Measurements from ENCODE around the gene COL7A1.

The COL7A1 gene

GRCh38 chr3:48595075-48595525 is at the start of gene COL7A1:
COL7A1 (minus strand) TSS chr3:48595329; CDS start chr3:48595159, 170 bp downstream.
- no peaks in the 10 kb centered on the region for H3K9me3 ChIP-seq (ENCODE audit: insufficient read depth, low read length)
- H3K79me2 ChIP-seq (ENCODE audit: low read length): no peaks in the 10 kb centered on the region
- no peak within 1 kb of the TSS for H3K9ac ChIP-seq (ENCODE audit: low read length)
- H3K4me3 ChIP-seq (ENCODE audit: low read length): no peak within 1 kb of the TSS
- no peak for TF ChIP-seq CTCF (IDR thresholded peaks at IDR 0.05; ENCODE audit: low read depth, low read length)
- TF ChIP-seq EZH2phosphoT487 (IDR thresholded peaks at IDR 0.05; ENCODE audit: low read depth): no peak
- no peaks in the 10 kb centered on the region for H3K4me1 ChIP-seq (ENCODE audit: low read length)
- H4K20me1 ChIP-seq (ENCODE audit: insufficient read depth, low read length): no peaks in the 10 kb centered on the region; the same call in 1 of the 2 replicates
- no peak within 1 kb of the TSS for H2AFZ ChIP-seq (ENCODE audit: low read depth, low read length)
- no peak within 1 kb of the TSS for H3K27ac ChIP-seq (ENCODE audit: low read length)
- H3K4me2 ChIP-seq (ENCODE audit: low read length): no peak within 1 kb of the TSS
- H3K27me3 ChIP-seq (ENCODE audit: low read depth, low read length): no peaks in the 10 kb centered on the region
- H3K36me3 ChIP-seq (replicated peaks; ENCODE audit: low read depth, low read length): peaks cover 16% of the 10 kb centered on the region

- Histone ChIP-seq H3K36me3 (replicated peaks; ENCODE audit: low read depth, low read length) (no peaks in the 10 kb centered on the region), H2AFZ (ENCODE audit: low read depth, low read length) (no peak overlapping the region), H3K79me2 (ENCODE audit: low read length) (no peaks in the 10 kb centered on the region), H3K4me3 (ENCODE audit: low read length) (no peak overlapping the region), H3K9me3 (ENCODE audit: insufficient read depth, low read length) (no peaks in the 10 kb centered on the region), H3K4me2 (ENCODE audit: low read length) (no peak overlapping the region), H3K27ac (ENCODE audit: low read length) (no peak overlapping the region), H4K20me1 (ENCODE audit: insufficient read depth, low read length) (no peaks in the 10 kb centered on the region), H3K9ac (ENCODE audit: low read length) (no peak overlapping the region), H3K4me1 (ENCODE audit: low read length) (no peaks in the 10 kb centered on the region), H3K27me3 (ENCODE audit: low read depth, low read length) (no peaks in the 10 kb centered on the region)
- TF ChIP-seq EZH2phosphoT487 (IDR thresholded peaks at IDR 0.05; ENCODE audit: low read depth) (no peak), CTCF (IDR thresholded peaks at IDR 0.05; ENCODE audit: low read depth, low read length) (no peak)
Observed at GRCh38 chr3:48642605-48643004, 47.5 kb upstream of the COL7A1 start.

- Histone ChIP-seq H3K9ac (ENCODE audit: low read length) (no peak overlapping the region), H3K4me2 (ENCODE audit: low read length) (no peak overlapping the region), H3K36me3 (replicated peaks; ENCODE audit: low read depth, low read length) (no peaks in the 10 kb centered on the region), H4K20me1 (ENCODE audit: insufficient read depth, low read length) (no peaks in the 10 kb centered on the region), H3K79me2 (ENCODE audit: low read length) (no peaks in the 10 kb centered on the region), H3K9me3 (ENCODE audit: insufficient read depth, low read length) (no peaks in the 10 kb centered on the region), H3K4me1 (ENCODE audit: low read length) (peaks cover 3% of the 10 kb centered on the region), H2AFZ (ENCODE audit: low read depth, low read length) (no peak overlapping the region), H3K27me3 (ENCODE audit: low read depth, low read length) (no peaks in the 10 kb centered on the region), H3K27ac (ENCODE audit: low read length) (no peak overlapping the region), H3K4me3 (ENCODE audit: low read length) (no peak overlapping the region)
- TF ChIP-seq EZH2phosphoT487 (IDR thresholded peaks at IDR 0.05; ENCODE audit: low read depth) (no peak), CTCF (IDR thresholded peaks at IDR 0.05; ENCODE audit: low read depth, low read length) (no peak)
Observed at GRCh38 chr3:48641396-48641795, 46.3 kb upstream of the COL7A1 start.

- Histone ChIP-seq H3K4me2 (ENCODE audit: low read length) (no peak overlapping the region), H2AFZ (ENCODE audit: low read depth, low read length) (no peak overlapping the region), H3K27ac (ENCODE audit: low read length) (no peak overlapping the region), H3K27me3 (ENCODE audit: low read depth, low read length) (no peaks in the 10 kb centered on the region), H4K20me1 (ENCODE audit: insufficient read depth, low read length) (no peaks in the 10 kb centered on the region), H3K4me1 (ENCODE audit: low read length) (peaks cover 6% of the 10 kb centered on the region), H3K79me2 (ENCODE audit: low read length) (no peaks in the 10 kb centered on the region), H3K9ac (ENCODE audit: low read length) (no peak overlapping the region), H3K36me3 (replicated peaks; ENCODE audit: low read depth, low read length) (no peaks in the 10 kb centered on the region), H3K9me3 (ENCODE audit: insufficient read depth, low read length) (no peaks in the 10 kb centered on the region), H3K4me3 (ENCODE audit: low read length) (no peak overlapping the region)
- TF ChIP-seq CTCF (IDR thresholded peaks at IDR 0.05; ENCODE audit: low read depth, low read length) (no peak), EZH2phosphoT487 (IDR thresholded peaks at IDR 0.05; ENCODE audit: low read depth) (no peak)
Observed at GRCh38 chr3:48639944-48640606, 44.9 kb upstream of the COL7A1 start.

Data from OCI-LY3 (cell line).